ENCODE data around the gene MRPL32.

MRPL32 gene

GRCh38 chr7:42950417-42950816 is 18.2 kb downstream of the MRPL32 start:
- no peaks in the 10 kb centered on the region for H3K9me3 ChIP-seq (replicated peaks in 1 of 2; ENCODE audit: control insufficient read depth in 2 of 2, insufficient read depth in 1 of 2, low read depth in 1 of 2, low read length in 2 of 2)
- WGBS, 2 donors (ENCODE audit: extremely low coverage in 2 of 2, insufficient read length in 2 of 2, insufficient replicate concordance in 1 of 2) = no CpG with 5 or more reads among the region's 3 CpGs

GRCh38 chr7:42952328-42952727 is 20.2 kb downstream of the MRPL32 start:
- no peaks in the 10 kb centered on the region for H3K79me1 ChIP-seq (ENCODE audit: low read depth, low read length)
- H2BK15ac ChIP-seq (ENCODE audit: low read length) = no peak overlapping the region
- no peak overlapping the region for H3K14ac ChIP-seq (ENCODE audit: low read length)
- H3K23ac ChIP-seq (ENCODE audit: low read depth, low read length, poor library complexity) = no peak overlapping the region
- H3K27me3 ChIP-seq (ENCODE audit: control insufficient read depth in 3 of 3, insufficient read depth in 3 of 3, low read depth in 1 of 3, low read length in 3 of 3) = peaks cover 0 to 3% (median 3%) of the 10 kb centered on the region in 3 experiments
- H3K4me3 ChIP-seq (ENCODE audit: low read length in 2 of 2) = no peak overlapping the region
- no peak overlapping the region for H3K27ac ChIP-seq (replicated peaks; ENCODE audit: low read length)
- H3K4me1 ChIP-seq (ENCODE audit: control insufficient read depth in 2 of 2, insufficient read depth in 1 of 2, low read depth in 1 of 2, low read length in 2 of 2) = no peaks in the 10 kb centered on the region
- no peaks in the 10 kb centered on the region for H3K36me3 ChIP-seq (replicated peaks in 1 of 2; ENCODE audit: control insufficient read depth in 2 of 2, insufficient read depth in 2 of 2, low read length in 2 of 2)
- H3K9me3 ChIP-seq (replicated peaks in 1 of 2; ENCODE audit: control insufficient read depth in 2 of 2, insufficient read depth in 1 of 2, low read depth in 1 of 2, low read length in 2 of 2) = peaks cover 0 to 2% of the 10 kb centered on the region in 2 donors
- no peak overlapping the region for H2AK5ac ChIP-seq (ENCODE audit: low read depth, low read length)
- no peak overlapping the region for H2BK12ac ChIP-seq (ENCODE audit: low read length)
- no peak overlapping the region for H2BK5ac ChIP-seq (ENCODE audit: low read length)
- no peak overlapping the region for H2BK120ac ChIP-seq (ENCODE audit: low read depth, low read length)
- H3K9ac ChIP-seq (ENCODE audit: low read depth, low read length, poor library complexity) = no peak overlapping the region
- no peak overlapping the region for H3K18ac ChIP-seq (ENCODE audit: low read length)
- H3K4me2 ChIP-seq (ENCODE audit: insufficient read depth, low read length, poor library complexity, severe bottlenecking) = no peak overlapping the region
- H4K91ac ChIP-seq (ENCODE audit: low read depth, low read length, poor library complexity) = no peak overlapping the region
- WGBS, 2 donors (ENCODE audit: extremely low coverage in 2 of 2, insufficient read length in 2 of 2, insufficient replicate concordance in 1 of 2) = no CpG with 5 or more reads among the region's 4 CpGs
- no peak for DNase-seq (ENCODE audit: low spot score)
- H3K4ac ChIP-seq (ENCODE audit: low read length) = no peak overlapping the region
- H4K8ac ChIP-seq (ENCODE audit: low read depth, low read length) = no peak overlapping the region
- H2AFZ ChIP-seq (ENCODE audit: low read length) = no peak overlapping the region

More at GRCh38 chr7:42950417-42950816, 18.2 kb downstream of the MRPL32 start:
- Histone ChIP-seq H3K4me3 (ENCODE audit: low read length in 2 of 2) (no peak overlapping the region), H2BK15ac (ENCODE audit: low read length) (no peak overlapping the region), H2AK5ac (ENCODE audit: low read depth, low read length) (no peak overlapping the region), H3K4me1 (ENCODE audit: control insufficient read depth in 2 of 2, insufficient read depth in 1 of 2, low read depth in 1 of 2, low read length in 2 of 2) (no peaks in the 10 kb centered on the region), H3K36me3 (replicated peaks in 1 of 2; ENCODE audit: control insufficient read depth in 2 of 2, insufficient read depth in 2 of 2, low read length in 2 of 2) (no peaks in the 10 kb centered on the region), H3K4me2 (ENCODE audit: insufficient read depth, low read length, poor library complexity, severe bottlenecking) (no peak overlapping the region), H2AFZ (ENCODE audit: low read length) (no peak overlapping the region), H3K18ac (ENCODE audit: low read length) (no peak overlapping the region), H3K23ac (ENCODE audit: low read depth, low read length, poor library complexity) (no peak overlapping the region), H3K79me1 (ENCODE audit: low read depth, low read length) (no peaks in the 10 kb centered on the region), H2BK12ac (ENCODE audit: low read length) (no peak overlapping the region), H3K14ac (ENCODE audit: low read length) (no peak overlapping the region), H3K27ac (replicated peaks; ENCODE audit: low read length) (no peak overlapping the region), H3K9ac (ENCODE audit: low read depth, low read length, poor library complexity) (no peak overlapping the region), H3K4ac (ENCODE audit: low read length) (no peak overlapping the region), H4K91ac (ENCODE audit: low read depth, low read length, poor library complexity) (no peak overlapping the region), H2BK120ac (ENCODE audit: low read depth, low read length) (no peak overlapping the region), H4K8ac (ENCODE audit: low read depth, low read length) (no peak overlapping the region), H3K27me3 (ENCODE audit: control insufficient read depth in 3 of 3, insufficient read depth in 3 of 3, low read depth in 1 of 3, low read length in 3 of 3) (peaks cover 0 to 3% (median 0%) of the 10 kb centered on the region in 3 experiments), H2BK5ac (ENCODE audit: low read length) (no peak overlapping the region)
- no peak for DNase-seq (ENCODE audit: low spot score)

- WGBS, 2 donors (ENCODE audit: extremely low coverage in 2 of 2, insufficient read length in 2 of 2, insufficient replicate concordance in 1 of 2) = no CpG with 5 or more reads among the region's 4 CpGs
- peaks cover 0 to 2% of the 10 kb centered on the region in 2 donors for H3K9me3 ChIP-seq (replicated peaks in 1 of 2; ENCODE audit: control insufficient read depth in 2 of 2, insufficient read depth in 1 of 2, low read depth in 1 of 2, low read length in 2 of 2)
These were observed 21.8 kb downstream of the MRPL32 start for GRCh38 chr7:42953994-42954393.

GRCh38 chr7:42956062-42956461 is 23.9 kb downstream of the MRPL32 start:
- Histone ChIP-seq H3K36me3 (replicated peaks in 1 of 2; ENCODE audit: control insufficient read depth in 2 of 2, insufficient read depth in 2 of 2, low read length in 2 of 2) (no peaks in the 10 kb centered on the region), H2BK12ac (ENCODE audit: low read length) (no peak overlapping the region), H3K23ac (ENCODE audit: low read depth, low read length, poor library complexity) (no peak overlapping the region), H3K9ac (ENCODE audit: low read depth, low read length, poor library complexity) (no peak overlapping the region), H4K8ac (ENCODE audit: low read depth, low read length) (no peak overlapping the region), H3K4me3 (ENCODE audit: low read length in 2 of 2) (no peak overlapping the region), H2BK120ac (ENCODE audit: low read depth, low read length) (no peak overlapping the region), H4K91ac (ENCODE audit: low read depth, low read length, poor library complexity) (no peak overlapping the region), H2BK15ac (ENCODE audit: low read length) (no peak overlapping the region), H3K9me3 (replicated peaks in 1 of 2; ENCODE audit: control insufficient read depth in 2 of 2, insufficient read depth in 1 of 2, low read depth in 1 of 2, low read length in 2 of 2) (peaks cover 0 to 9% of the 10 kb centered on the region in 2 donors), H2BK5ac (ENCODE audit: low read length) (no peak overlapping the region), H3K27ac (replicated peaks; ENCODE audit: low read length) (no peak overlapping the region), H2AK5ac (ENCODE audit: low read depth, low read length) (no peak overlapping the region), H3K4me1 (ENCODE audit: control insufficient read depth in 2 of 2, insufficient read depth in 1 of 2, low read depth in 1 of 2, low read length in 2 of 2) (no peaks in the 10 kb centered on the region), H3K4me2 (ENCODE audit: insufficient read depth, low read length, poor library complexity, severe bottlenecking) (no peak overlapping the region), H3K4ac (ENCODE audit: low read length) (no peak overlapping the region), H3K79me1 (ENCODE audit: low read depth, low read length) (no peaks in the 10 kb centered on the region), H3K27me3 (ENCODE audit: control insufficient read depth in 3 of 3, insufficient read depth in 3 of 3, low read depth in 1 of 3, low read length in 3 of 3) (peaks cover 0 to 7% (median 3%) of the 10 kb centered on the region in 3 experiments), H3K14ac (ENCODE audit: low read length) (no peak overlapping the region), H3K18ac (ENCODE audit: low read length) (no peak overlapping the region), H2AFZ (ENCODE audit: low read length) (no peak overlapping the region)
- no peak for DNase-seq (ENCODE audit: low spot score)

More at GRCh38 chr7:42953994-42954393, 21.8 kb downstream of the MRPL32 start:
- Histone ChIP-seq H2BK12ac (ENCODE audit: low read length) (no peak overlapping the region), H4K8ac (ENCODE audit: low read depth, low read length) (no peak overlapping the region), H3K4me2 (ENCODE audit: insufficient read depth, low read length, poor library complexity, severe bottlenecking) (no peak overlapping the region), H3K79me1 (ENCODE audit: low read depth, low read length) (no peaks in the 10 kb centered on the region), H3K36me3 (replicated peaks in 1 of 2; ENCODE audit: control insufficient read depth in 2 of 2, insufficient read depth in 2 of 2, low read length in 2 of 2) (no peaks in the 10 kb centered on the region), H2BK5ac (ENCODE audit: low read length) (no peak overlapping the region), H3K18ac (ENCODE audit: low read length) (no peak overlapping the region), H3K4ac (ENCODE audit: low read length) (no peak overlapping the region), H2BK15ac (ENCODE audit: low read length) (no peak overlapping the region), H3K23ac (ENCODE audit: low read depth, low read length, poor library complexity) (no peak overlapping the region), H2AK5ac (ENCODE audit: low read depth, low read length) (no peak overlapping the region), H3K14ac (ENCODE audit: low read length) (no peak overlapping the region), H3K27me3 (ENCODE audit: control insufficient read depth in 3 of 3, insufficient read depth in 3 of 3, low read depth in 1 of 3, low read length in 3 of 3) (peaks cover 0 to 3% (median 3%) of the 10 kb centered on the region in 3 experiments), H2AFZ (ENCODE audit: low read length) (no peak overlapping the region), H4K91ac (ENCODE audit: low read depth, low read length, poor library complexity) (no peak overlapping the region), H3K9ac (ENCODE audit: low read depth, low read length, poor library complexity) (no peak overlapping the region), H3K4me3 (ENCODE audit: low read length in 2 of 2) (no peak overlapping the region), H3K4me1 (ENCODE audit: control insufficient read depth in 2 of 2, insufficient read depth in 1 of 2, low read depth in 1 of 2, low read length in 2 of 2) (no peaks in the 10 kb centered on the region), H3K27ac (replicated peaks; ENCODE audit: low read length) (no peak overlapping the region), H2BK120ac (ENCODE audit: low read depth, low read length) (no peak overlapping the region)
- no peak for DNase-seq (ENCODE audit: low spot score)

Data from neuronal stem cell (in vitro differentiated cells).